Measurements from ENCODE around the gene TRIM45. TPM values are rescaled to one million over a fixed set of nuclear protein-coding genes. Genes with fewer than 3 reads are reported as not detected.

The TRIM45 gene
- total RNA-seq, 2 experiments from 2014 or later: 0.25 to 0.88 TPM

GRCh38 chr1:117136749-117137148 is 15.2 kb upstream of the TRIM45 start:
- no peak for ATAC-seq (ENCODE audit: poor library complexity)
- intact Hi-C loops (cut with DNase I, micrococcal nuclease): no loop called here
- ChIA-PET CTCF (no interaction called here), POLR2A (no interaction called here)
- H3K4me3 ChIP-seq (ENCODE audit: low read length): no peak overlapping the region
- H3K27ac ChIP-seq (ENCODE audit: low read depth in 1 of 2, low read length in 2 of 2): no peak overlapping the region
- H3K4me1 Mint-ChIP-seq (ENCODE audit: low read depth): no peaks in the 10 kb centered on the region
- no peaks in the 10 kb centered on the region for H3K9me3 ChIP-seq (ENCODE audit: control insufficient read depth in 1 of 2, insufficient read depth in 1 of 2, low read length in 2 of 2)
- DNase-seq: no peak
- no peak for TF ChIP-seq CTCF (IDR thresholded peaks at IDR 0.05)
- no peaks in the 10 kb centered on the region for H3K36me3 Mint-ChIP-seq (ENCODE audit: low read depth)
- H3K27me3 ChIP-seq (ENCODE audit: control insufficient read depth in 1 of 2, insufficient read depth in 2 of 2, low read length in 2 of 2): no peaks in the 10 kb centered on the region
- no peak overlapping the region for H3K4me3 Mint-ChIP-seq
- no peaks in the 10 kb centered on the region for H3K36me3 ChIP-seq (ENCODE audit: insufficient read depth, low read length)
- H3K27ac Mint-ChIP-seq: no peak overlapping the region
- no peaks in the 10 kb centered on the region for H3K4me1 ChIP-seq (ENCODE audit: insufficient read depth, low read length)
- peaks cover 16% of the 10 kb centered on the region for H3K27me3 Mint-ChIP-seq
- H3K9me3 Mint-ChIP-seq: no peaks in the 10 kb centered on the region

GRCh38 chr1:117135329-117135728 is 13.8 kb upstream of the TRIM45 start:
- Mint-ChIP-seq H3K27me3 (peaks cover 16% of the 10 kb centered on the region), H3K4me3 (no peak overlapping the region), H3K9me3 (no peaks in the 10 kb centered on the region), H3K27ac (no peak overlapping the region), H3K4me1 (ENCODE audit: low read depth) (no peaks in the 10 kb centered on the region), H3K36me3 (ENCODE audit: low read depth) (no peaks in the 10 kb centered on the region)
- intact Hi-C loops (cut with DNase I, micrococcal nuclease): no loop called here
- Histone ChIP-seq H3K4me1 (ENCODE audit: insufficient read depth, low read length) (no peaks in the 10 kb centered on the region), H3K9me3 (ENCODE audit: control insufficient read depth in 1 of 2, insufficient read depth in 1 of 2, low read length in 2 of 2) (no peaks in the 10 kb centered on the region), H3K36me3 (ENCODE audit: insufficient read depth, low read length) (no peaks in the 10 kb centered on the region), H3K27me3 (ENCODE audit: control insufficient read depth in 1 of 2, insufficient read depth in 2 of 2, low read length in 2 of 2) (no peaks in the 10 kb centered on the region), H3K27ac (ENCODE audit: low read depth in 1 of 2, low read length in 2 of 2) (no peak overlapping the region), H3K4me3 (ENCODE audit: low read length) (no peak overlapping the region)
- no peak for ATAC-seq (ENCODE audit: poor library complexity)
- CTCF ChIA-PET: interaction anchor here (1.3 kb wide), 1 partner anchor 13 kb away, joined by 4 read pairs; no protein-coding TSS in a partner anchor
- no peak for DNase-seq
- no peak for TF ChIP-seq CTCF (IDR thresholded peaks at IDR 0.05)
- POLR2A ChIA-PET: no interaction called here

- DNase-seq (no peak), ATAC-seq (ENCODE audit: poor library complexity) (no peak)
- TF ChIP-seq CTCF (IDR thresholded peaks at IDR 0.05): no peak
- Histone ChIP-seq H3K36me3 (ENCODE audit: insufficient read depth, low read length) (no peaks in the 10 kb centered on the region), H3K4me1 (ENCODE audit: insufficient read depth, low read length) (no peaks in the 10 kb centered on the region), H3K9me3 (ENCODE audit: control insufficient read depth in 1 of 2, insufficient read depth in 1 of 2, low read length in 2 of 2) (no peaks in the 10 kb centered on the region), H3K4me3 (ENCODE audit: low read length) (no peak overlapping the region), H3K27ac (ENCODE audit: low read depth in 1 of 2, low read length in 2 of 2) (no peak overlapping the region), H3K27me3 (ENCODE audit: control insufficient read depth in 1 of 2, insufficient read depth in 2 of 2, low read length in 2 of 2) (peaks cover 0 to 4% of the 10 kb centered on the region in 2 experiments)
- H3K9me3 Mint-ChIP-seq: no peaks in the 10 kb centered on the region
- CTCF ChIA-PET: no interaction called here
- no peaks in the 10 kb centered on the region for H3K4me1 Mint-ChIP-seq (ENCODE audit: low read depth)
- H3K27me3 Mint-ChIP-seq: peaks cover 20% of the 10 kb centered on the region
- POLR2A ChIA-PET: no interaction called here
- no peak overlapping the region for H3K27ac Mint-ChIP-seq
- intact Hi-C loops (cut with DNase I, micrococcal nuclease): no loop called here
- H3K36me3 Mint-ChIP-seq (ENCODE audit: low read depth): no peaks in the 10 kb centered on the region
- no peak overlapping the region for H3K4me3 Mint-ChIP-seq
These were observed 9.0 kb upstream of the TRIM45 start for GRCh38 chr1:117130526-117130925.

All from CD4-positive, alpha-beta T cell (primary cell).